Measurements from ENCODE around the gene CHST9. TPM values are rescaled to one million over a fixed set of nuclear protein-coding genes. Genes with fewer than 3 reads are reported as not detected.

CHST9 gene
- total RNA-seq, 1 donor from 2014 or later, result 38.9 TPM

DNA sequence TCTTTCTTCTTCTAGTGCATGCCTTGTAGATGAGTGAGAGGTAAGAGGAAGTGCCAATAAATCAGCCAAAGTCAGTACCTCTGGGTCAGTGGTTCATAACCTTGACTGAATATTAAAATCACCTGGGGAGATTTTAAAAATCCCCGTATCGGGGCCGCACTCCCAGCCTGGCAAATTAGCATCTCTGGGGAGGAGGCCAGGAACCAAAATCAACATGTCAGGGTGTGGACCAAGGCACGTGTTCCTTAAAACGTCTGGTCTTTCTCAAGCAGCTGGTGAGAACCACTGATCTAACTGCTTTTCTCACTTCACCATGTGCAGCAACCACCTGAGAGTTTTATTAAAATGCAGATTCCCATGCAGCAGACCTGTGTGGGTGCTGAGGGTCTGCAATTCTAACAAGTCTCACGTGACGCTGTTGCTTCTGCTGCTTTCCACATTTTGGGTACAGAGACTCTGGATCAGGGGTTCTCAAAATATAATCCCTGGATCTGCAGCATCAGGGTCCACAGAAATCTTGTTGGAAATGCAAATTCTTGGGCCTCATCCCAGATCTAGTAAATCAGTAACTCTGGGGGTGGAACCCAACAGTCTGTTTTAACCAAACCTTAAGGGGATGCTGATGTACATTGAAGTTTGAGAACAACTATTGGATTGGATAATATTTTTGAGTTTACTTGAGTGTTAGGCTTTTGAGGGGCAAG lies 49.5 kb downstream of the CHST9 start:
- DNase-seq (ENCODE audit: low spot score, unreplicated experiment), result no peak

DNA sequence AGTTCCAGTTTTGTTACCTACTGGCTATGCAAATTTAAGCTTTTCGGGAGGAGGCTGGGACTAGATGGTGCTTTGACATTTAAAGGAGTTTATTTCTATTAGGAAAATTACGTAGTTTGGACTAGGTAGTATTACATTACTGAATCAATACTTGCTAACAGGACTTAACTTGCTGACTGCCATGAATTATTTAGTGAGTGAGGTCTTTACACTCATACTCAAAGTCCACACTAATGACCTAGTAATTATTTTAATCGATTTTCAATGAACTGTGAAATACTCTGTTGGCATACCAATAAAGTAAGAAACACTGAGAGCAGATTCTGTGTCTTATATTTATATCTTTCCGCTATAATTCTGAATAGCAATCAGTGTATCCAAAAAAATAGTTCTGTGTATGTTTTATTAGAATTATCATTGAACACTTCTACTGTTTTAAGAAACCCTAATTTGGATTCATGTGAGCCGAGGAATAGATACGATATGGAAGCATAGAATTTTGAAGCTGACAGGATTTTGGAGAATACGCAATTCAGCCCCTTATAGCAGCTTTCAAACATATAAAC lies 55.0 kb downstream of the CHST9 start:
- Mint-ChIP-seq H3K36me3 (ENCODE audit: insufficient read depth) (peaks cover 14% of the 10 kb centered on the region), H3K4me3 (ENCODE audit: low read depth) (no peak overlapping the region), H3K4me1 (ENCODE audit: low read depth) (peaks cover 2% of the 10 kb centered on the region), H3K27ac (no peak overlapping the region), H3K27me3 (no peaks in the 10 kb centered on the region), H3K9me3 (ENCODE audit: low read depth) (no peaks in the 10 kb centered on the region)
- DNase-seq (ENCODE audit: low spot score, unreplicated experiment), result no peak
- TF ChIP-seq, protein P1, sequence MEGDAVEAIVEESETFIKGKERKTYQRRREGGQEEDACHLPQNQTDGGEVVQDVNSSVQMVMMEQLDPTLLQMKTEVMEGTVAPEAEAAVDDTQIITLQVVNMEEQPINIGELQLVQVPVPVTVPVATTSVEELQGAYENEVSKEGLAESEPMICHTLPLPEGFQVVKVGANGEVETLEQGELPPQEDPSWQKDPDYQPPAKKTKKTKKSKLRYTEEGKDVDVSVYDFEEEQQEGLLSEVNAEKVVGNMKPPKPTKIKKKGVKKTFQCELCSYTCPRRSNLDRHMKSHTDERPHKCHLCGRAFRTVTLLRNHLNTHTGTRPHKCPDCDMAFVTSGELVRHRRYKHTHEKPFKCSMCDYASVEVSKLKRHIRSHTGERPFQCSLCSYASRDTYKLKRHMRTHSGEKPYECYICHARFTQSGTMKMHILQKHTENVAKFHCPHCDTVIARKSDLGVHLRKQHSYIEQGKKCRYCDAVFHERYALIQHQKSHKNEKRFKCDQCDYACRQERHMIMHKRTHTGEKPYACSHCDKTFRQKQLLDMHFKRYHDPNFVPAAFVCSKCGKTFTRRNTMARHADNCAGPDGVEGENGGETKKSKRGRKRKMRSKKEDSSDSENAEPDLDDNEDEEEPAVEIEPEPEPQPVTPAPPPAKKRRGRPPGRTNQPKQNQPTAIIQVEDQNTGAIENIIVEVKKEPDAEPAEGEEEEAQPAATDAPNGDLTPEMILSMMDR (IDR thresholded peaks at IDR 0.05; ENCODE audit: unreplicated experiment), result no peak

More for the DNA sequence above, 49.5 kb downstream of the CHST9 start:
- Mint-ChIP-seq H3K4me3 (ENCODE audit: low read depth) (no peak overlapping the region), H3K36me3 (ENCODE audit: insufficient read depth) (peaks cover 15% of the 10 kb centered on the region), H3K27me3 (no peaks in the 10 kb centered on the region), H3K27ac (no peak overlapping the region), H3K4me1 (ENCODE audit: low read depth) (peaks cover 15% of the 10 kb centered on the region), H3K9me3 (ENCODE audit: low read depth) (no peaks in the 10 kb centered on the region)
- TF ChIP-seq, protein P1 (IDR thresholded peaks at IDR 0.05; ENCODE audit: unreplicated experiment), result no peak

DNA sequence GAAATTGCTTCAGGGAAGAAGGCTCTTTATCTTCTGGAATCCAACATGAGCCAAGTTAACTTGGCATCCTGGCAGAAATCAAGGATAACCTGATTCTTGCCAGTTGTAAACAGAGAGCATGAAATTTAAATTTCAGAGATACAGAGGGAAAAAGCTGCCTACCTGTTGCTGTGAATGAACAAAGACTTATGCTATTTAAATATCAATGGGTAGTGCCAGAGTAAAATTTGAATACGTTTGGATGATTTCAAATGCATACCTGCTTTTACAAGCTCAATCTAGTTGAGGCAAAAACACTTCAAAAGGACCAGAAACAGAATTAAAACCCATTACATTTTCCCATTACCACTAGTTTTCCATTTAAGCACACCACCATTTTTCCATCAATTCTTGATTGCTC lies 60.9 kb downstream of the CHST9 start:
- H3K27me3 Mint-ChIP-seq, result no peaks in the 10 kb centered on the region
- H3K27ac Mint-ChIP-seq, result no peak overlapping the region
- no peaks in the 10 kb centered on the region for H3K9me3 Mint-ChIP-seq (ENCODE audit: low read depth)
- H3K4me1 Mint-ChIP-seq (ENCODE audit: low read depth), result peaks cover 9% of the 10 kb centered on the region
- TF ChIP-seq, protein P1 (IDR thresholded peaks at IDR 0.05; ENCODE audit: unreplicated experiment), result no peak
- peaks cover 1% of the 10 kb centered on the region for H3K36me3 Mint-ChIP-seq (ENCODE audit: insufficient read depth)
- H3K4me3 Mint-ChIP-seq (ENCODE audit: low read depth), result no peak overlapping the region
- DNase-seq (ENCODE audit: low spot score, unreplicated experiment), result no peak

DNA sequence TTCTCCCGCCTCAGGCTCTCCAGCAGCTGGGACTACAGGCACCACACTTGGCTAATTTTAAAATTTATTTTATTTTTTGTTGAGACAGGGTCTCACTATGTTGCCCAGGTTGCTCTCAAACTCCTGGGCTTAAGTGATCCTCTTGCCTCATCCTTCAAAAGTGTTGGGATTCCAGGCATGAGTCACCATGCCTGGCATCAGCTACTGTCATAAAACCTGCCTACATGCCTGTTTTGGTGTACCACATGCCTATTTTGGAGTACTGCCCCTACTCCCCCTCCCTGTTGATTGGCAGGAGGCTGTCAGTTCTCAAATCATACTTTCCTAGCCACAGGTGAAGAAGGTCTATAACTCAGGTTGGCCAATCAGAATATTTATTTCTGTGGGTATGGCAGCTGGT lies 64.0 kb downstream of the CHST9 start:
- Mint-ChIP-seq H3K27me3 (no peaks in the 10 kb centered on the region), H3K9me3 (ENCODE audit: low read depth) (no peaks in the 10 kb centered on the region), H3K27ac (no peak overlapping the region), H3K4me3 (ENCODE audit: low read depth) (no peak overlapping the region), H3K36me3 (ENCODE audit: insufficient read depth) (peaks cover 5% of the 10 kb centered on the region), H3K4me1 (ENCODE audit: low read depth) (peaks cover 15% of the 10 kb centered on the region)
- TF ChIP-seq, protein P1 (IDR thresholded peaks at IDR 0.05; ENCODE audit: unreplicated experiment), result no peak
- no peak for DNase-seq (ENCODE audit: low spot score, unreplicated experiment)

DNA sequence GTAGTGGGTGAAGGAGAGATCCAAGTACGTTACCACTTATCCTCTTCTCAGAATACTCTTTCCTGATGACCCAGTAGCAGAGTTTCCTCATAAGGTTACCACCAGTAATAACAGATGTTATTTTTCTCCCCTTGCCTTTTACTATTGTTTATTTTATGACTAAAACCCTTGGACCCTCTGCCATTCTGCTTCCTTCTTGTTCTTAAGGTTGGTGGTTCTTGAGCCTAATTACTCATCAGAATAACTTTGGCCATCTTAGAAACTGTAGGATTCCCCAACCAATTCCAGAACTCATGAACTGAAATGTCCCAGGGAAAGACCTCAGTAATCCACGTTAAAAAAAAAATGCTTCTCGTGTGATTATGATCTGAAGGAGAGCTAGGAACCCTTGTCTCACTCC lies 64.9 kb downstream of the CHST9 start:
- TF ChIP-seq, protein P1 (IDR thresholded peaks at IDR 0.05; ENCODE audit: unreplicated experiment), result no peak
- Mint-ChIP-seq H3K4me3 (ENCODE audit: low read depth) (no peak overlapping the region), H3K27me3 (no peaks in the 10 kb centered on the region), H3K4me1 (ENCODE audit: low read depth) (peaks cover 15% of the 10 kb centered on the region), H3K27ac (no peak overlapping the region), H3K36me3 (ENCODE audit: insufficient read depth) (peaks cover 8% of the 10 kb centered on the region), H3K9me3 (ENCODE audit: low read depth) (no peaks in the 10 kb centered on the region)
- no peak for DNase-seq (ENCODE audit: low spot score, unreplicated experiment)
